ENCODE data around the gene TMEM45B. TPM values are rescaled to one million over a fixed set of nuclear protein-coding genes. Genes with fewer than 3 reads are reported as not detected.
A peak's percentile ranks its signal among the peaks of the same experiment; 100 is the strongest.

The TMEM45B gene
- total and polyA plus RNA-seq, 2 of the 13 experiments (the other 11 are each of a cell fraction or from before 2014, with no cell fraction given), result 29.1 to 181 TPM

- TF ChIP-seq, protein P1, sequence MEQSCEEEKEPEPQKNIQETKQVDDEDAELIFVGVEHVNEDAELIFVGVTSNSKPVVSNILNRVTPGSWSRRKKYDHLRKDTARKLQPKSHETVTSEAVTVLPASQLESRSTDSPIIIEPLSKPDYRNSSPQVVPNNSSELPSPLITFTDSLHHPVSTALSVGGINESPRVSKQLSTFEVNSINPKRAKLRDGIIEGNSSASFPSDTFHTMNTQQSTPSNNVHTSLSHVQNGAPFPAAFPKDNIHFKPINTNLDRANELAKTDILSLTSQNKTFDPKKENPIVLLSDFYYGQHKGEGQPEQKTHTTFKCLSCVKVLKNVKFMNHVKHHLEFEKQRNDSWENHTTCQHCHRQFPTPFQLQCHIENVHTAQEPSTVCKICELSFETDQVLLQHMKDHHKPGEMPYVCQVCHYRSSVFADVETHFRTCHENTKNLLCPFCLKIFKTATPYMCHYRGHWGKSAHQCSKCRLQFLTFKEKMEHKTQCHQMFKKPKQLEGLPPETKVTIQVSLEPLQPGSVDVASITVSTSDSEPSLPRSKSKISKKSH (CRISPR knock-in tag; IDR thresholded peaks at IDR 0.05; ENCODE audit: borderline replicate concordance), result no peak
- TF ChIP-seq ATF7-NPFF (CRISPR knock-in tag; IDR thresholded peaks at IDR 0.05; ENCODE audit: low read depth) (no peak), ZNF460 (CRISPR knock-in tag; IDR thresholded peaks at IDR 0.05; ENCODE audit: borderline replicate concordance) (no peak), ZNF629 (CRISPR knock-in tag; conservative IDR thresholded peaks at IDR 0.05) (no peak), ZNF549 (CRISPR knock-in tag; IDR thresholded peaks at IDR 0.05) (no peak), ZNF260 (CRISPR knock-in tag; IDR thresholded peaks at IDR 0.05; ENCODE audit: borderline replicate concordance, low read depth) (no peak), ZFP1 (CRISPR knock-in tag; IDR thresholded peaks at IDR 0.05) (no peak), SMAD1 (CRISPR knock-in tag; IDR thresholded peaks at IDR 0.05; ENCODE audit: borderline replicate concordance, low read depth) (no peak), RNF219 (CRISPR knock-in tag; IDR thresholded peaks at IDR 0.05) (no peak), ARNT (IDR thresholded peaks at IDR 0.05) (no peak), HDAC1 (CRISPR knock-in tag; IDR thresholded peaks at IDR 0.05) (no peak), ZNF775 (CRISPR knock-in tag; IDR thresholded peaks at IDR 0.05; ENCODE audit: borderline replicate concordance) (no peak), SRSF4 (IDR thresholded peaks at IDR 0.05; ENCODE audit: low read depth, low read length, poor library complexity, severe bottlenecking) (no peak), ARNT2 (CRISPR knock-in tag; IDR thresholded peaks at IDR 0.05; ENCODE audit: low read depth) (no peak), SMYD3 (CRISPR knock-in tag; IDR thresholded peaks at IDR 0.05) (no peak), ZMAT3 (CRISPR knock-in tag; conservative IDR thresholded peaks at IDR 0.05) (no peak), TBL1XR1 (IDR thresholded peaks at IDR 0.05; ENCODE audit: borderline replicate concordance, low read length, partially characterized antibody) (no peak), ZNF782 (CRISPR knock-in tag; IDR thresholded peaks at IDR 0.05; ENCODE audit: borderline replicate concordance) (no peak), NFE2L2 (IDR thresholded peaks at IDR 0.05; ENCODE audit: low read length) (peak; percentile 59; the same call in 1 of the 2 replicates), FOSL2 (CRISPR knock-in tag; IDR thresholded peaks at IDR 0.05) (peak; percentile 59)
- TF ChIP-seq, protein P2, sequence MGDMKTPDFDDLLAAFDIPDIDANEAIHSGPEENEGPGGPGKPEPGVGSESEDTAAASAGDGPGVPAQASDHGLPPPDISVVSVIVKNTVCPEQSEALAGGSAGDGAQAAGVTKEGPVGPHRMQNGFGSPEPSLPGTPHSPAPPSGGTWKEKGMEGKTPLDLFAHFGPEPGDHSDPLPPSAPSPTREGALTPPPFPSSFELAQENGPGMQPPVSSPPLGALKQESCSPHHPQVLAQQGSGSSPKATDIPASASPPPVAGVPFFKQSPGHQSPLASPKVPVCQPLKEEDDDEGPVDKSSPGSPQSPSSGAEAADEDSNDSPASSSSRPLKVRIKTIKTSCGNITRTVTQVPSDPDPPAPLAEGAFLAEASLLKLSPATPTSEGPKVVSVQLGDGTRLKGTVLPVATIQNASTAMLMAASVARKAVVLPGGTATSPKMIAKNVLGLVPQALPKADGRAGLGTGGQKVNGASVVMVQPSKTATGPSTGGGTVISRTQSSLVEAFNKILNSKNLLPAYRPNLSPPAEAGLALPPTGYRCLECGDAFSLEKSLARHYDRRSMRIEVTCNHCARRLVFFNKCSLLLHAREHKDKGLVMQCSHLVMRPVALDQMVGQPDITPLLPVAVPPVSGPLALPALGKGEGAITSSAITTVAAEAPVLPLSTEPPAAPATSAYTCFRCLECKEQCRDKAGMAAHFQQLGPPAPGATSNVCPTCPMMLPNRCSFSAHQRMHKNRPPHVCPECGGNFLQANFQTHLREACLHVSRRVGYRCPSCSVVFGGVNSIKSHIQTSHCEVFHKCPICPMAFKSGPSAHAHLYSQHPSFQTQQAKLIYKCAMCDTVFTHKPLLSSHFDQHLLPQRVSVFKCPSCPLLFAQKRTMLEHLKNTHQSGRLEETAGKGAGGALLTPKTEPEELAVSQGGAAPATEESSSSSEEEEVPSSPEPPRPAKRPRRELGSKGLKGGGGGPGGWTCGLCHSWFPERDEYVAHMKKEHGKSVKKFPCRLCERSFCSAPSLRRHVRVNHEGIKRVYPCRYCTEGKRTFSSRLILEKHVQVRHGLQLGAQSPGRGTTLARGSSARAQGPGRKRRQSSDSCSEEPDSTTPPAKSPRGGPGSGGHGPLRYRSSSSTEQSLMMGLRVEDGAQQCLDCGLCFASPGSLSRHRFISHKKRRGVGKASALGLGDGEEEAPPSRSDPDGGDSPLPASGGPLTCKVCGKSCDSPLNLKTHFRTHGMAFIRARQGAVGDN (CRISPR knock-in tag; IDR thresholded peaks at IDR 0.05), result peak; percentile 39
- TF ChIP-seq, protein P3, sequence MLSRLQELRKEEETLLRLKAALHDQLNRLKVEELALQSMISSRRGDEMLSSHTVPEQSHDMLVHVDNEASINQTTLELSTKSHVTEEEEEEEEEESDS (CRISPR knock-in tag; IDR thresholded peaks at IDR 0.05; ENCODE audit: borderline replicate concordance), result no peak
Measured at GRCh38 chr11:129803533-129803932, 12.1 kb upstream of the TMEM45B start (continued).
